HG03571 (cell line): ENCODE measurements around the gene KRTAP29-1.
"Not testable (repeated sequence)": the region's sequence is repeated elsewhere in the genome, so short reads cannot be mapped to it uniquely, and the experiment has no call there.

Experiments used
- ATAC-seq: cut with Tn5 transposase; IDR thresholded peaks from one replicate; pipeline ENCODE4 v1.9.1; 2021; ENCODE audit not compliant: unreplicated experiment

Gene KRTAP29-1

GRCh38 chr17:41301204-41301790 lies 1.4 kb downstream of the KRTAP29-1 start:
- ATAC-seq = no peak

GRCh38 chr17:41298458-41299135 lies 4.1 kb downstream of the KRTAP29-1 start:
- no peak for ATAC-seq

- no peak for ATAC-seq
Observed at GRCh38 chr17:41296846-41297245, 5.8 kb downstream of the KRTAP29-1 start.

GRCh38 chr17:41294016-41294415 lies 8.6 kb downstream of the KRTAP29-1 start:
- no peak for ATAC-seq

DNA sequence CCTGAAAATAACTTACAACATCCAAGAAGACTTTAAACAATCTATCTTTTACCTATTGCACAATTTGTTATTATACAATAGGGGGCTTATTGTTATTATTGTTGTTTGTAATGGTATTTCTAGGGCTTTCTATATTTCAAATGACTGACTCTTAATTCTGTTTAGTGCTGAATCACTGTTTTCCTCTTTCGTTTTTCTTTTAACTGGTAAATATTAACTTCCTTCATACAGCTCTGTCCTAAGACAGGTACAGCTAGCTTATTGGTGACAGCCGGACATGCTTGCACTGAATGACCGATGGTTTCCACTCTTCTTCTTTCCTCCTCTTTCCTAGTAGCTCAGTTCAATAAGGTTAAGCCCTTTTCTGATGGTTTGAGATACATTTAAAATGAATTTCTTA lies 15.6 kb downstream of the KRTAP29-1 start:
- ATAC-seq = no peak

DNA sequence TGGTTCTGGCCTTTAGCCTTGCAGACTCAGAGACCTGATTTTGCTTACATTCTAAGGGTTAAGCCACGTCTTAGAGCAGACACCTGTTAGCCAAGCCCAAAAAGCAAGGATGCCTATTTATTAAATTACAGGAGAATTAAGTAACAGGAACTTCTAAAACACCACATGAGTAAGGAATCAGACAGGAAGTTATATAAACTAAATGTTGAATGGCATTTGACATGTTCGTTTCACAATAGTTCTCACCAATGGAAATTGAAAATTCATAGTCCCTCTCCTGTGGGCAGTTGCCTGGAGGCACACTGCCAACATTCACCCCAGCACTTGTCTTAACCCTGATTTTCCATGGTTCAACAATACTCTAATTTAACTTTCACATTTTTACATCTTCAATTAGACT lies 18.1 kb downstream of the KRTAP29-1 start:
- ATAC-seq = no peak

DNA sequence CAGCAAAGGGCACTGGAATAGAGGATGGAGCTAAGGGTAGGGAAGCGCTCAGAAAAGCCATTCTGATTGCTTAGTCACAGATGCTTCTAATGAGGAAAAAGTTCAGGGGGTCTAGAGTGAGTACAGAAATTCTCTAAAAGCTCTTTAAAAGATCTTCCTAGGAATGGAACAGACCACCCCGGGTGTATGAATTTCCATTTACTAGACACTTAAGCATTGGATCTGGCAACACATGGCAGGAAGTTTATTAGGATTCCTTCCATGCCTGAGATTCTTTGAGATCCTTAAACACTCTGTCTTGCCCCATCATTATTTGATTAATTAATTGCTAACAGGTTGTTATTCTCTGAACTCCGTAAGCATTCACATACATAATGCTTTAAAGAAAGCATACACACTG lies 18.6 kb downstream of the KRTAP29-1 start:
- no peak for ATAC-seq

DNA sequence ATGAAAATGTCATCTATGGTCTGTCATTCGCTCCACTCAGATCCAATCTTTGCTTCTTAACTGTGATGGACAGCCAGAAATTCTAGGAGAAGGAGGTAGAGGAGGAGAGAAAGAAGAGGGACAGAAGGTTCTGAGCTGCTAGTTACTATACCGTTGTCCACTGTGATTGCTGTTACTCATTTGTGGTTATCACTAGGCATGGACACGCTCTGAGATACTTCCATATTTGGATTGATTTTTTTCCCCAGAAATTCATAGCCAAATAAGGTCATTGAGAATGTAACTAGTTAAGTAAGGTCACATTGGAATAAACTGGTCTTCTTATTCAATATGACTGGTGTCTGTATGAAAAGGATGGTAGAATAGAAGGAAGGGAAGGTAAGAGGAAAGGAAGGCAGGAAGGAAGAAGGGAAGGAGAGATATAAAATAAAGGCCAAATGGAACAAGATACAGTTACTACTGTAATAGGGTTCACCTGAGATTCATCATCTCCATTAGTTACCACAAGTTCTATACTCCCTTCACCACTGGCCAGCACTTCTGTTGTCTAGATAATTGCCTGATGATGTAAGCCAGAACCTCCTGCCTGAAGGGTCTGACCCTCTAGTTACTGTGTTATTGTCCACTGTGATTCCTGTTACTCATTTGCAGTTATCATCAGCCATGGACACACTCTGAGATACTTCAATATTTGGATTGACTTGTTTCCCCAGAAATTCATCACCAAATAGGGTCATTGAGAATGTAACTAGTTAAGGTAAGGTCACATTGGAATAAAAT lies 24.3 kb downstream of the KRTAP29-1 start:
- ATAC-seq = no peak

DNA sequence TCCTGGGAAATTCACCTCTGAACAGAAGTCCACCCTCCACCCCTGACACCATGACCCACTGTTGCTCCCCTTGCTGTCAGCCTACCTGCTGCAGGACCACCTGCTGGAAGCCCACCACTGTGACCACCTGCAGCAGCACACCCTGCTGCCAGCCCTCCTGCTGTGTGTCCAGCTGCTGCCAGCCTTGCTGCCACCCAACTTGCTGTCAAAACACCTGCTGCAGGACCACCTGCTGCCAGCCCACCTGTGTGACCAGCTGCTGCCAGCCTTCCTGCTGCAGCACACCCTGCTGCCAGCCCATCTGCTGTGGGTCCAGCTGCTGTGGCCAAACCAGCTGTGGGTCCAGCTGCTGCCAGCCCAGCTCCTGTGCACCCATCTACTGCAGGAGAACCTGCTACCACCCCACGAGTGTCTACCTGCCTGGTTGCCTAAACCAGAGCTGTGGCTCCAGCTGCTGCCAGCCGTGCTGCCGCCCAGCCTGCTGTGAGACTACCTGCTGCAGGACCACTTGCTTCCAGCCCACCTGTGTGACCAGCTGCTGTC lies 26.9 kb downstream of the KRTAP29-1 start, which contains the start of gene KRTAP9-7:
Gene KRTAP9-7, plus strand, starts transcription at position 51 of the 543 bp plus-strand sequence. Its CDS starts 0 bp downstream, at position 51.
- not testable (repeated sequence) for ATAC-seq

GRCh38 chr17:41271858-41272257 lies 30.8 kb downstream of the KRTAP29-1 start:
- no peak for ATAC-seq

- ATAC-seq = not testable (repeated sequence)
Observed at GRCh38 chr17:41271323-41271722, 31.3 kb downstream of the KRTAP29-1 start.

DNA sequence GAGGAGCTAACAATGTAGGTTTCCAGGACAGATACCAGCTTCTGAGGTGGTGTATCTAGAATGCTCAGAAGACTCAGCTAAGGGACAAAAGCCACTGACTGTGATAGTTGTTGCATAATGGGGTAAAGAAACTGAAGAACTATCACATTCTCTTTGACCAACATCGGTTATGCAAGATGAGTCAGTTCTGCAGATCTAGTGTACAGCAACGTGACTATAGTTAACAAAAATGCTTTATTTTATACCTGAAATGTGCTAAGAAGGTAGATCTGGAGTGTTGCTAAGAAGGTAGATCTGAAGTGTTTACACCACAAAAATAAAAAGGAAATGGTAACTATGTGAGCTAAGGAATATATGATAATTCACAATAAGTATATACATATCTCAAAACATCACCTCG lies 34.9 kb downstream of the KRTAP29-1 start:
- no peak for ATAC-seq

- ATAC-seq = no peak
Observed at GRCh38 chr17:41265078-41265477, 37.6 kb downstream of the KRTAP29-1 start, which contains the start of gene KRTAP9-6. KRTAP9-6 (plus strand) TSS chr17:41265378; CDS start chr17:41265378, 0 bp downstream.

- no peak for ATAC-seq
Observed at GRCh38 chr17:41264599-41264998, 38.1 kb downstream of the KRTAP29-1 start.

DNA sequence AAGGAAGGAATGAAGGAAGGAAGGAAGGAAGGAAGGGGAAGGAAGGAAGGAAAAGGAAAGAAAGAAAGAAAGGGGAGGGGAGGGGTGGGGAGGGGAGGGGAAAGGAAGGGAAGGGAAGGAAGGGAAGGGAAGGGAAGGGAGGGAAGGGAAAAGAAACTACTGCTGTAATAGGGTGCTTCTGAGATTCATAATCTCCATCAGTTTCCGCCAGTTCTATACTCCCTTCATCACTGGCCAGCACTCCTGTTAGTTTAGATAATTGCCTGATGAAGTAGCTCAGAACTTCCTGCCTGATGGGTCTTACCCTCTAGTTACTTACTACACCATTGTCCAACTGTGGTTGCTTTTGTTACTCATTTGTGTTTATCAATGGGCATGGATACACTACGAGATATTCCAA lies 39.4 kb downstream of the KRTAP29-1 start:
- no peak for ATAC-seq

DNA sequence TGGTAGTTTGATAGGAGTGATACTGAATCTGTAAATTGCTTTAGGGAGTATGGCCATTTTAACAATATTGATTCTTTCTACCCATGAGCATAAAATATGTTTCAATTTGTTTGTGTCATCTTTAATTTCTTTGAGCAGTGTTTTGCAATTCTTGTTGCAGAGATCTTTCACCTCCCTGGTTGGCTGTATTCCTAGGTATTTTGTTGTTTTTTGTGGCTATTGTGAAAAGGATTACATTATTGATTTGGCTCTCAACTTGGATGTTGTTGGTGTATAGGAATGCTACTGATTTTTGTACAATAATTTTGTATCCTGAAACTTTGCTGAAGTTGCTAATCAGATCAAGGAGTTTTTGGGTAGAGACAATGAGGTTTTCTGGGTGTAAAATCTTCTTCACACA lies 44.2 kb downstream of the KRTAP29-1 start:
- ATAC-seq = no peak

DNA sequence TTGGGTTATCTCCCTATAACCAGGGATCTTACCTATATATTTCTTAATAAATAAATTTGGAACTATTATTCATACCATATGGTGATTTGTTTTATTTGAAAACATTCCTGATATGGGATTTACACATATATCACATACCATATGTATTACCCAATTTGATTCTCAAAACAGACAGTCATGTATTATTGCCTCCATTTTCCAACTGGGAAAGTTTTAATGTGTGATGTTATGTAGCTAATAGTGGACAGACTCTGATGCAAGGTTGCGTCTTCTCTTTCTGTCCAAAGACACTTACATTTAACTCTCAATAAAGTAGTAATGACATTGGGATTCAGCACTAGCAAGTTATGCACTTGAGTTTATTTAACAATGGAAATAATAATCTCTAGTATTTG lies 46.4 kb downstream of the KRTAP29-1 start:
- ATAC-seq = no peak

GRCh38 chr17:41255381-41256290 lies 47.0 kb downstream of the KRTAP29-1 start, which contains the start of gene KRTAP9-9:
KRTAP9-9 (plus strand) TSS chr17:41255384.
- ATAC-seq = not testable (repeated sequence)

DNA sequence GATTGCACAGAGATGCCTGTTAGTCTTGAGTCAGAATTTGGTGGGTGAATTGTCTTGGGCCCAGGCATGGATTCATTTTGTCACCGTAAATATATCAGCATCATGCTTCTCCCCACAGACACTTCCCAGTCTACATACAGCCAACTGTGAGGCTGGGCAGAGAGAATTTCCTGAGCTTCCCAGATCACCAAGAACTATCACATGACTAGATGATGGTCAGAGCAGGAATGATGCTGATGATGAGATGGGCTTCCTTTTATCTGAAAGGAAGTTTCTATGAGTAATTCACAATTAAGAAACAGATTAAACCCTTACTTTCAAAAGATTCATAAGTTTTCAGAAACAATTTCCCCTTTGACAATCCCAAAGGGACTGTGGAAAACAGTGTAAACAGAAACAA lies 47.8 kb downstream of the KRTAP29-1 start:
- ATAC-seq = no peak
